HepG2 (cell line): ENCODE measurements around the gene PIK3R1. TPM values are rescaled to one million over a fixed set of nuclear protein-coding genes. Genes with fewer than 3 reads are reported as not detected.

ENCODE experiments used
- FOXC1 ChIP-seq: sonication (generic); formaldehyde crosslinking; IDR thresholded peaks from 2 replicates; pipeline ENCODE4 v1.8.0; 2022; ENCODE audit warnings: mild to moderate bottlenecking, missing genetic modification reagents, borderline replicate concordance
- GATAD2A ChIP-seq: IDR thresholded peaks from 2 replicates; pipeline ENCODE4 v1.6.1; 2016
- ZNF124 ChIP-seq: sonication (generic); formaldehyde crosslinking; IDR thresholded peaks from 2 replicates; pipeline ENCODE4 v1.4.0; 2020; ENCODE audit warnings: missing genetic modification reagents
- polyA plus RNA-seq, 8 experiments: library from polyadenylated mRNA; depleted of rRNA in 3 of 8; stranded (reverse) in 7 of 8; unstranded in 1 of 8; fragments of >200 nt; fragmentation: Illumina TruSeq in 4 of 8; extraction: Trizol in 4 of 8; gene quantifications; 2 replicates each; pipeline versions ENCODE4 v1.2.1 to v1.2.3, GENCODE V29; 2011 to 2016; ENCODE audit warnings: low read depth in 4 of 8, missing spikeins in 1 of 8, mixed read lengths in 1 of 8; ENCODE audit not compliant: insufficient read depth in 1 of 8
- total RNA-seq, 5 experiments: library from RNA; depleted of rRNA; stranded (reverse); fragments of >200 nt; fragmentation: Illumina TruSeq; extraction: Trizol; gene quantifications; 2 replicates each; pipeline ENCODE4 v1.2.3, GENCODE V29; 2016; ENCODE audit warnings: low read depth in 1 of 5
- TF ChIP-seq, protein P1 (sequence below): sonication (generic); formaldehyde crosslinking; IDR thresholded peaks from 2 replicates; pipeline ENCODE4 v1.5.0; 2020; ENCODE audit warnings: mild to moderate bottlenecking, missing genetic modification reagents, borderline replicate concordance
- TF ChIP-seq, protein P2 (sequence below): sonication (generic); formaldehyde crosslinking; IDR thresholded peaks from 2 replicates; pipeline ENCODE4 v1.4.0; 2020; ENCODE audit warnings: mild to moderate bottlenecking, missing genetic modification reagents

The PIK3R1 gene
- total and polyA plus RNA-seq, 2 of the 13 experiments (the other 11 are each of a cell fraction or from before 2014, with no cell fraction given) = 8.4 to 21.3 TPM

DNA sequence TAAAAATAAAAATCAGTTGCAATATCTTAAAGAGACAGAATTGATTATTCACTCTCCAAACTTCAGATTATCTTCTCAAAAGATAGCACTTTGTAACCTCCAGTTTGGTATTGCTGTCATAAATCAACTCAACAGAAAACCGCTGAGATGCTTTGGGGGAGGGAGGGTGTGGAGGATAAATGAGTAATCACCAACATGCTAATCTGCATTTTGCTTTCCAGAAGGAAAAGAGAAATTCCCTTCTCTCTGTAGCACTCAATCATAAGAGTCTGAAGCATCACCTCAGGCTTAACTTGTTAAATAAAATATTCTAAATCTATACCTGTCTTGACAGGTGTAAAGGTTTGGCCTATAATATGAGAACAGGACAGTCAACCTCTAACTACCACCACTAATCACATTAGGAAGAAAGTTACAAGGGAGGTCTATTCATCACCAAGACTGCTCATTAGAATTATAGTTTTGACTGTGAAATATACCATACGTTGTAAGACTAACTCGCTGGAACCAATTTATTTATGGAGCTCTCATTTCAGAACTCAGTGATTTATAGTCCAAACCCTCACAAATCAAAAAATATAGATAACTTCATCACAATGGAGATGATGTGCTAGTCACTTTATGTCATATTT, 89.0 kb downstream of the PIK3R1 start (continued):
- TF ChIP-seq, protein P1, sequence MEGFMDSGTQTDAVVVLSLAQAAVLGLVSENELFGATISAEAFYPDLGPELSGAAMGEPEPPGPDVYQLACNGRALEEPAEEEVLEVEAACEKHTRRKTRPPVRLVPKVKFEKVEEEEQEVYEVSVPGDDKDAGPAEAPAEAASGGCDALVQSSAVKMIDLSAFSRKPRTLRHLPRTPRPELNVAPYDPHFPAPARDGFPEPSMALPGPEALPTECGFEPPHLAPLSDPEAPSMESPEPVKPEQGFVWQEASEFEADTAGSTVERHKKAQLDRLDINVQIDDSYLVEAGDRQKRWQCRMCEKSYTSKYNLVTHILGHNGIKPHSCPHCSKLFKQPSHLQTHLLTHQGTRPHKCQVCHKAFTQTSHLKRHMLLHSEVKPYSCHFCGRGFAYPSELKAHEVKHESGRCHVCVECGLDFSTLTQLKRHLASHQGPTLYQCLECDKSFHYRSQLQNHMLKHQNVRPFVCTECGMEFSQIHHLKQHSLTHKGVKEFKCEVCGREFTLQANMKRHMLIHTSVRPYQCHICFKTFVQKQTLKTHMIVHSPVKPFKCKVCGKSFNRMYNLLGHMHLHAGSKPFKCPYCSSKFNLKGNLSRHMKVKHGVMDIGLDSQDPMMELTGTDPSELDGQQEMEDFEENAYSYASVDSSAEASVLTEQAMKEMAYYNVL (CRISPR knock-in tag) = no peak
- TF ChIP-seq, protein P2, sequence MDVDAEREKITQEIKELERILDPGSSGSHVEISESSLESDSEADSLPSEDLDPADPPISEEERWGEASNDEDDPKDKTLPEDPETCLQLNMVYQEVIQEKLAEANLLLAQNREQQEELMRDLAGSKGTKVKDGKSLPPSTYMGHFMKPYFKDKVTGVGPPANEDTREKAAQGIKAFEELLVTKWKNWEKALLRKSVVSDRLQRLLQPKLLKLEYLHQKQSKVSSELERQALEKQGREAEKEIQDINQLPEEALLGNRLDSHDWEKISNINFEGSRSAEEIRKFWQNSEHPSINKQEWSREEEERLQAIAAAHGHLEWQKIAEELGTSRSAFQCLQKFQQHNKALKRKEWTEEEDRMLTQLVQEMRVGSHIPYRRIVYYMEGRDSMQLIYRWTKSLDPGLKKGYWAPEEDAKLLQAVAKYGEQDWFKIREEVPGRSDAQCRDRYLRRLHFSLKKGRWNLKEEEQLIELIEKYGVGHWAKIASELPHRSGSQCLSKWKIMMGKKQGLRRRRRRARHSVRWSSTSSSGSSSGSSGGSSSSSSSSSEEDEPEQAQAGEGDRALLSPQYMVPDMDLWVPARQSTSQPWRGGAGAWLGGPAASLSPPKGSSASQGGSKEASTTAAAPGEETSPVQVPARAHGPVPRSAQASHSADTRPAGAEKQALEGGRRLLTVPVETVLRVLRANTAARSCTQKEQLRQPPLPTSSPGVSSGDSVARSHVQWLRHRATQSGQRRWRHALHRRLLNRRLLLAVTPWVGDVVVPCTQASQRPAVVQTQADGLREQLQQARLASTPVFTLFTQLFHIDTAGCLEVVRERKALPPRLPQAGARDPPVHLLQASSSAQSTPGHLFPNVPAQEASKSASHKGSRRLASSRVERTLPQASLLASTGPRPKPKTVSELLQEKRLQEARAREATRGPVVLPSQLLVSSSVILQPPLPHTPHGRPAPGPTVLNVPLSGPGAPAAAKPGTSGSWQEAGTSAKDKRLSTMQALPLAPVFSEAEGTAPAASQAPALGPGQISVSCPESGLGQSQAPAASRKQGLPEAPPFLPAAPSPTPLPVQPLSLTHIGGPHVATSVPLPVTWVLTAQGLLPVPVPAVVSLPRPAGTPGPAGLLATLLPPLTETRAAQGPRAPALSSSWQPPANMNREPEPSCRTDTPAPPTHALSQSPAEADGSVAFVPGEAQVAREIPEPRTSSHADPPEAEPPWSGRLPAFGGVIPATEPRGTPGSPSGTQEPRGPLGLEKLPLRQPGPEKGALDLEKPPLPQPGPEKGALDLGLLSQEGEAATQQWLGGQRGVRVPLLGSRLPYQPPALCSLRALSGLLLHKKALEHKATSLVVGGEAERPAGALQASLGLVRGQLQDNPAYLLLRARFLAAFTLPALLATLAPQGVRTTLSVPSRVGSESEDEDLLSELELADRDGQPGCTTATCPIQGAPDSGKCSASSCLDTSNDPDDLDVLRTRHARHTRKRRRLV (CRISPR knock-in tag) = no peak
- TF ChIP-seq FOXC1 (CRISPR knock-in tag) = no peak
- TF ChIP-seq ZNF124 (CRISPR knock-in tag) = no peak
- no peak for TF ChIP-seq GATAD2A
